ACC112 (cell line): ENCODE data around the gene LRP1.

Experiments
- H2AFZ ChIP-seq: fragments of 200-600 bp; sonication (generic); one replicate; pipeline ENCODE4 v1.6.0; 2017; ENCODE audit warnings: antibody characterized with exemption, low read length; ENCODE audit not compliant: unreplicated experiment
- H3K27ac ChIP-seq: fragments of 200-600 bp; sonication (generic); 2 replicates; pipeline ENCODE4 v1.5.1; 2014; ENCODE audit warnings: low read depth, mild to moderate bottlenecking, antibody characterized with exemption, low read length, moderate library complexity
- H3K27me3 ChIP-seq: fragments of 200-600 bp; sonication (generic); 2 replicates; pipeline ENCODE4 v1.6.1; 2014; ENCODE audit warnings: mild to moderate bottlenecking, antibody characterized with exemption, low read length, moderate library complexity, mixed read lengths; ENCODE audit not compliant: insufficient read depth
- H3K36me3 ChIP-seq: fragments of 200-600 bp; sonication (generic); 2 replicates; pipeline ENCODE4 v1.6.1; 2016; ENCODE audit warnings: mild to moderate bottlenecking, antibody characterized with exemption, low read length, moderate library complexity, mixed read lengths; ENCODE audit not compliant: insufficient read depth
- H3K4me1 ChIP-seq: fragments of 200-600 bp; sonication (generic); one replicate; pipeline ENCODE4 v1.6.1; 2016; ENCODE audit warnings: low read length, mixed read lengths; ENCODE audit not compliant: insufficient read depth, unreplicated experiment, control insufficient read depth
- H3K4me3 ChIP-seq: fragments of 200-600 bp; sonication (generic); 2 replicates; pipeline ENCODE4 v1.5.1; 2014; ENCODE audit warnings: mild to moderate bottlenecking, low read depth, low read length
- H3K79me2 ChIP-seq: fragments of 200-600 bp; sonication (generic); one replicate; pipeline ENCODE4 v1.6.0; 2016; ENCODE audit warnings: low read length; ENCODE audit not compliant: control insufficient read depth, unreplicated experiment, insufficient read depth

Gene LRP1

DNA sequence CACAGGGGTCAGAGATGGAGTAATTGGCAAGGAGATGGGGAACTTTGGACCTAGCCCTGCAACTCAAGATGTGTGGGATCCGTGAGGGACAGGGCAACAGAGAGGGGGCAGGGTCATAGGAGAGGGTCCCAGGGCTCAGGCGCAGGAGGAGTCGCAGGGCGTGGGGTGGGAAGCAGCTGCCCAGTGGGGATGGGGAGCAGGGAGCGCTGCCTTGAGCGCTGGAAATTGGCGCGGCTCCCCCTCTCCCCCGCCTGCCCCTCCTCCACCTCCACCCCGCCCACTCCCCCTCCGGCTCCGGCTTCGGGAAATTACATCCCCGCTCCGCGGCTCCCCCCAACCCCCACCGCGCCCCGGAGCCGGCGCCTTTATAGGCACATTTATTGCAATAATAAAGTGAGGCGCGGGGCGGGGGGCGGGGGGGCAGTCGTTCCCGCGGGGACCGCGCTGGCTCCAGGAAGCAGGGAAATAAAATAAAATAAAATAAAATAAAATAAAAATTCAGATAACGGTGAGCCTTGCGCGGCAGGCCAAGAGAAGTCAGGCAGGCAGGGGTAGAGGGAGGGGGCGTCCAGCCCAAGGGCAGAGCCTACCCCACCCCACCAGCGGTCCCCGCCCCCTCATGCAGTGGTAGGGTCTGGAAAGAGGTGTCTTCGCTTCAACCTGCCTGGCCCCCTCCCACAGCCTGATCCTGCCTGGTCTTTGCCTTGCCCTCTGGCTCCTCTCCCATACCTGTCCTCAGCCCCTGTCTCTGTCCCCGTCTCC is 91.9 kb downstream of the LRP1 start:
- Histone ChIP-seq H3K4me1 (peaks cover 4% of the 10 kb centered on the region), H3K79me2 (no peaks in the 10 kb centered on the region), H3K4me3 (no peak overlapping the region), H2AFZ (no peak overlapping the region), H3K36me3 (no peaks in the 10 kb centered on the region), H3K27me3 (peaks cover 37% of the 10 kb centered on the region), H3K27ac (no peak overlapping the region)

DNA sequence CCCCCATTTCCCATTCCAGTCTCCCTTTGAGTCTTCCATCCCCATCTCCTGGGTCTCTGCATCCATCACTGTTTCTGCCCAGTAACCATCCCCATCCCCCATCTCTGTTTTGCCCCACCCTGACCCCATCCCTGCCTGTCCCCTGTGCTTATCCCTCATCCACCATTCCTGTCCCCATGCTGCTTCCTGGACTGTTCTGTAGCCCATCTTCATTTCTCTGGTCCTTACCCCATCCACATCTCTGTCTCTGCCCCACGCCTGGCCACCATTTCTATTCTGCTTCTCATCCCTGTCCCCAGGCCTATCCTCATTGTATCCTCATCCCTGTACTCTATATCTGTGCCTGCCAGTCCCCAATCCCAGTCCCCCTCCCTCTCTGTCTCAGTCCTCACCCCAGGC is 92.5 kb downstream of the LRP1 start:
- no peak overlapping the region for H3K27ac ChIP-seq
- H3K36me3 ChIP-seq: no peaks in the 10 kb centered on the region
- peaks cover 4% of the 10 kb centered on the region for H3K4me1 ChIP-seq
- peaks cover 37% of the 10 kb centered on the region for H3K27me3 ChIP-seq
- H3K79me2 ChIP-seq: no peaks in the 10 kb centered on the region
- H3K4me3 ChIP-seq: no peak overlapping the region
- no peak overlapping the region for H2AFZ ChIP-seq

DNA sequence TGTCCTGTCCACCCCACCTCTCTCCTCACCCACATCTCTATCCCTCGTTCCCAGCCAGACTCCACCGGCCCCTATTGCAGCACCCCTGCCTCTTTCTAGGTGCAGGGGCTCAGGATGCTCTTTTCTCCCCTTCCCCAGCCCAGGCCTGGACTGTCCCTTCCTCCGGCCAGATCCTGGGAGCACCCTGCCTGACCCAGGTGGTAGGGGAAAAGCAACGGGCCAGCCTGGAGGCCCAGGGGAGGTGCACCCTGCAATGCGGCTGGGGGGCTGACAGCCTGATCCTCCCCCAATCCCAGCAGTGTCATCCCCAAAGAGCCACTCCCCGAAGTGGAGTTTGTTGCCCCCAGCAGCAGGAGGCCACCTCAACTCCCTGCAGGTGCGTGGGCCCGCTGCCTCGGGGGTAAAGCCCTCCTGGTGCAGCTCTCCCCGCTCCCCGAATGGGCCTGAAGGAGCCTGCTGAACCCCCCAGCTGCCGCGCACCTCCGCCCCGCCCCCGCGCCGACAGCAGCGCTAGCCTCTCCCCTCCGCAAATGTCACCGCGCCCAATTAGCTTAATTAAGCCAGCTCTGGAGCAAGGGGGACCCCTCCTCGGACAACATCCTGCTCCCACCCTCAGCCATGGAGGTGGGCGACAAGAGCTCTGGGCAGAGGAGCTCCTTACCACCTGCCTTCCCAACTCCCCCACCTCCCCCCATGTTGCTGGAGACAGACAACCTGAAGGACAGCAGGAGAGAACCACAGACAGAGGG is 93.1 kb downstream of the LRP1 start:
- H3K4me1 ChIP-seq: peaks cover 4% of the 10 kb centered on the region
- no peak overlapping the region for H3K4me3 ChIP-seq
- no peak overlapping the region for H3K27ac ChIP-seq
- H3K36me3 ChIP-seq: no peaks in the 10 kb centered on the region
- peaks cover 37% of the 10 kb centered on the region for H3K27me3 ChIP-seq
- H3K79me2 ChIP-seq: no peaks in the 10 kb centered on the region
- H2AFZ ChIP-seq: no peak overlapping the region

DNA sequence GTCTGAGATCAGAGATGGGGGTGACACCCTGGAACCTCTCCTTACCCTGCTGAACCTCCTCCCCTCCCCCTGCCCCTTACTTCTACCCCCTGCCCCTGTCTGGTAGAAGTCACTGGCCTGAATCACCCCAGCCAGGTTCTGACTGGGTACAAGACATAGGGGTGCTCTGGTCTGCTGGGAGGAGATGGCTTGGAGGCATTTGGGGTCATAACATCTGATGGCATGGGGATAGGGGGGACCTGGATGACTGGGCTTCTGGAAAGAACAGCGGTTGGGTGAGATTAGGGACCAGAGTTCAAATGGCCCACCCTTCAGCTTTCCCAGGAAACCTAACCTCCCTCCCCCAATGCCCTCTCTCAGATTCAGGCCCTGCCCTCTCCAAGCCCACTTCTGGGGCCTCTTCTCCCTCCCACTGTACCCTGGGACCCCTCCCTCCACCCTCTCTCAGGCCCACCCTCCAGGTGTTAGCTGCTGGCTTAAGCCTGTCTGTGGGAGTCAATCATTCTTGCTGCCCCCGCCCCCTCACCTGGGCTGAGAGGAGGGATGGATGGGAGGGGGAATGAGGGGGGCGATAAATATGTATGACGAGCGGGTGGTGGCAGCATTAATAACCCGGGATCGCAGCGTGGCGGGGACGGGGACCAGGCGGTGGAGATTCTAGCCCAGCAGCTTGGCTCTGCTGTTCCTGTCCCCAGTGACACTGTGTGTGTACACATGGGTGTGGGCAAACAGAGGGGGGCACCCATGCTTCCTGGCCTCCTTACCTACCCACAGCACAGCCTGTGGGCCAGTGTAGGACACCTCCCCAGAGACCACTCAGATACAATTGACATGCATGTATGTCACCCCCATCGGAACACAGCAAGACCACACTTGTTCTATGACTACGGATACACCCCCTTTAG is 94.3 kb downstream of the LRP1 start:
- H3K27me3 ChIP-seq: peaks cover 31% of the 10 kb centered on the region
- no peaks in the 10 kb centered on the region for H3K79me2 ChIP-seq
- H2AFZ ChIP-seq: no peak overlapping the region
- no peak overlapping the region for H3K27ac ChIP-seq
- H3K36me3 ChIP-seq: no peaks in the 10 kb centered on the region
- peaks cover 10% of the 10 kb centered on the region for H3K4me1 ChIP-seq
- H3K4me3 ChIP-seq: no peak overlapping the region

DNA sequence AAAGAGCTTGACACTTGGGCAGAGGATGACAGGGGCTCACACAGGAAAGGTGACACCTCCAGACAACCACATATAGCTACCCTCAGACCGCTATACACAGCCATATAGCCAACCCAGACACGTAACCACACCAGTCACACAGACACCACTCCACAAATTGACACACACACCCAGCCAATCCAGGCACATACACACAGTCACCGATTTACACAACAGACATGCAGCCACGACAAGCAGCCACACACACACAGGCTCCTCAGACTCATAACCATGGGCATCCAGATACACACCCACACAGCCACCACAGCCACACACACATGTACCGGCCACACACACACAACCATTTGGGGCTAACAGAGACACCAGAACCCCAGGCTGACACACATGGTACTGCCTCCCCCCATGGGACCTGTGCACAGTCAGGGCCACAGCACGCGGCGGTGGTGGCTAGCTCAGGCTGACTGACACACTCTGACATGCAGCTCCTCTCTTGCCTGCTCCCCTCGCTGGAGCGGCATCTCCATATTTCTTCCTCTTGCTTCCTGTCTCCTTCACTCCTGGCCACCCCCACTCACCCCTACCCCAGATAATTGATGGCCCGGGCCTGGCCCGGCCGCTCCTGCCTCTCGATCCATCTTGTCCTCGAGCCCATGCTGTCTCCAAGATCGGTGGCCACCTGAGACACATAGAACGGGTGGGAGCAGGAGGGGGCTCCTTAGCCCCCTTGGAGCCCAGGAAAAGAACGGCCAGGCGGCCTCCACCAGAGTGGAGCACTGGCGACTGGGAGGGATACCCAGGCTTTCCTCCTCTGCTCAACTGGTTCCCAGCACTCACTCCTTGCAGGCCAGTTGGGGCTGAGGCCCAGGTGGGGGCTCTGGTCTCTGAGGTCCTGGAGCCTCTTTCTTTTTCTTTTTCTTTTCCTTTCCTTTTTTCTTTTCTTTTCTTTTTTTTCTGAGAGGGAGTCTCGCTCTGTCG is 95.2 kb downstream of the LRP1 start:
- Histone ChIP-seq H2AFZ (no peak overlapping the region), H3K79me2 (no peaks in the 10 kb centered on the region), H3K4me1 (peaks cover 8% of the 10 kb centered on the region), H3K27me3 (peaks cover 22% of the 10 kb centered on the region), H3K4me3 (no peak overlapping the region), H3K36me3 (no peaks in the 10 kb centered on the region), H3K27ac (no peak overlapping the region)

DNA sequence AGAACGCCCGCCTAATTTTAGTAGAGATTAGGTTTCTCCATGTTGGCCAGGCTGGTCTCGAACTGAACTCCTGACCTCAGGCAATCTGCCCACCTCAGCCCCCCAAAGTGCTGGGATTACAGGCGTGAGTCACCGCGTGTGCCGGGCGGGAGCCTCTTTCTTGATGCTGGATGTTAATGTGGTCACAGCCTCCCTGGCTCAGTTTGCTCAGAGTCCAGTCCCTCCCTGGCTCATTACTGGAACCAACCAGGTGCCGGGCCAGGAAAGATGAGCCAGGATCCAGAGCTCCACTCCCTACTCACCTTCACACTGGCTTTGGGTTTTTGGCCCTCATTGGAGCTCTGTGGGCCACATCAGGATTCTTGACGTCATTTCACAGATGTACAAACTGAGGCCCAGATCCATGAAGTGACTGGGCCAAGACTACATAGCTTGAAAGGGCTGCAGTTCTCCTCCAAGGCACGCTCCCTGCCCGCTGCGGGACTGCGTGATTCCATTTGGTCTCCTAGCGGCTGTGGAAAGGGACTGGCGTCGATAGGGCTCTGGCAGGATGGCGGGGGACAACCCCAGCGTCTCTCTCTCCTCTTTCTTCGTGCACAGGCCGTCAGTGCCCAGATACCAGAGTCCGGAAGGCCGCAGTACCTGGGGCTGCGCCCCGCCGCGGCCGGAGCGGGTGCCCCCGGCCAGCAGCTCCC is 96.1 kb downstream of the LRP1 start:
- Histone ChIP-seq H3K4me3 (no peak overlapping the region), H2AFZ (no peak overlapping the region), H3K36me3 (no peaks in the 10 kb centered on the region), H3K4me1 (peaks cover 16% of the 10 kb centered on the region), H3K27ac (no peak overlapping the region), H3K79me2 (no peaks in the 10 kb centered on the region), H3K27me3 (peaks cover 20% of the 10 kb centered on the region)

DNA sequence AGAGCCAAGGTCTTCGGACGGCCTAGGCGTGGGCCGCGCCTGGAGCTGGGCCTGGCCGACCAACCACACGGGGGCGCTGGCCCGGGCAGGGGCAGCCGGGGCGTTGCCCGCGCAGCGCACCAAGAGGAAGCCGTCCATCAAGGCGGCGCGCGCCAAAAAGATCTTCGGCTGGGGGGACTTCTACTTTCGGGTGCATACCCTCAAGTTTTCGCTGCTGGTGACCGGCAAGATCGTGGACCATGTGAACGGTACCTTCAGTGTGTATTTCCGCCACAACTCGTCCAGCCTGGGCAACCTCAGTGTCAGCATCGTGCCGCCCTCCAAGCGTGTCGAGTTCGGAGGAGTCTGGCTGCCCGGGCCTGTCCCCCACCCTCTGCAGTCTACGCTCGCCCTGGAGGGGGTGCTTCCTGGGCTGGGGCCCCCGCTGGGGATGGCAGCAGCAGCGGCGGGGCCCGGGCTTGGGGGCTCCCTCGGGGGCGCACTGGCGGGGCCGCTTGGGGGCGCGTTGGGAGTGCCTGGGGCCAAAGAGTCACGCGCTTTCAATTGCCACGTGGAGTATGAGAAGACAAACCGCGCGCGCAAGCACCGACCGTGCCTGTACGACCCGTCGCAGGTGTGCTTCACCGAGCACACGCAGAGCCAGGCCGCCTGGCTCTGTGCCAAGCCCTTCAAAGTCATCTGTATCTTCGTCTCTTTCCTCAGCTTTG is 96.8 kb downstream of the LRP1 start:
- no peak overlapping the region for H3K4me3 ChIP-seq
- H3K36me3 ChIP-seq: no peaks in the 10 kb centered on the region
- H3K79me2 ChIP-seq: peaks cover 6% of the 10 kb centered on the region
- no peak overlapping the region for H3K27ac ChIP-seq
- H2AFZ ChIP-seq: no peak overlapping the region
- peaks cover 16% of the 10 kb centered on the region for H3K4me1 ChIP-seq
- peaks cover 13% of the 10 kb centered on the region for H3K27me3 ChIP-seq

DNA sequence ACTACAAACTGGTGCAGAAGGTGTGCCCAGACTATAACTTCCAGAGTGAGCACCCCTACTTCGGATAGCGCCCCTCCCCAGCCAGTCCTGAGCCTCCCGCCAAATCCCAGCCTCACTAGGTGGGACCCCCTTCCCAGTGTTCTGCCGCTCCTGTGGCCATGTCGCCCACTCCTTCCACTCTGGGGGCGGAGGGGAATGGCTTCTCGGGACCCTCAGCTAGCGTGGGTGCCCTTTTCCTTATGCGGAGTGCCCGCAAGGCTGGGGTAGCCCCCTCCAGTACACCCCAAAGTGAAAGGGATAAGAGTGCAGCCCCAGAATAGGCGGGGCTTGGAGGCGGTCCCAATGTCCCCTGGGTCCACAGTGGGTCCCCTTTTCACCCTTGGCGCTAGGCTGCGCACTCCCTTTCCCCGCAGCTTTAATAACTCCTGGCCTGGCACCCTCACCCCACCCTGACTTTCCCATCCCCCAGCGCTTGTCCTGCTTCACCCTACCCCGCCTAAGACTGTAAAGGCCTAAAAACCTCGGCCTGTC is 97.5 kb downstream of the LRP1 start:
- H3K36me3 ChIP-seq: no peaks in the 10 kb centered on the region
- H3K27ac ChIP-seq: no peak overlapping the region
- H3K4me1 ChIP-seq: peaks cover 16% of the 10 kb centered on the region
- H3K27me3 ChIP-seq: peaks cover 10% of the 10 kb centered on the region
- H3K4me3 ChIP-seq: no peak overlapping the region
- H3K79me2 ChIP-seq: peaks cover 12% of the 10 kb centered on the region
- H2AFZ ChIP-seq: no peak overlapping the region
